Measurements from ENCODE around the gene SVBP.

Gene SVBP

DNA sequence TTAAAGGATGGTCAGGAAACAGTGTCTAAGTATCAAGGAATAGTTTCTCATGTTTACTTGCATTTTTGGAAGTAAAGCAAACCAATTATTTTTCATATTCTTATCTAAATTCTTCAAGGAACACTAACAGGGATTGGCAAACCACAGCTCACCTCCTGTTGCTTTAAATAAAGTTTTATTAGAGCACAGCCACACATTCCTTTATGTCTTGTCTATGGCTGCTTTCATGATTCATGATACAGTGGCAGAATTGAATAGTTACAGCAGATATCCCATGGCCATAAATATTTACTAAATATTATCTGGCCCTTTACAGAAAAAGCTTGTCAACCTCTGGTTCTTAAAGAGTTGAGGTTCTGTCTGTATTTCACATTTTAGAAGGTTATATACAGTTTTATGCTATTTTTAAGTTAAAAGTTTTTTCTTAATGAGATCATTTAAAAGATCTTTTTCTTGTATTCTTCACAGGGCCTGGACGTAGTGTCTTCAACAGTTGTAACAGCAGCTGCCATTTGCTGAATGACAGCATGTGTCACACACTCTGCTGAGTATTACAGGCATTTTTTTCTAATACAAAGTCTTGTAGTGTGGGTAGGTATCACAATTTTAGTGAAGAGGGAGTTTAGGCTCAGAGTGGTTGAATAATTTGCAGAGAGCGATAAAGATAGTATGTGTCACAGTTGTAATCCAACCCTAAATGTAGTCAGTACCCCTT lies 31.8 kb upstream of the SVBP start:
- no peaks in the 10 kb centered on the region for H3K27me3 ChIP-seq (ENCODE audit: control insufficient read depth, insufficient read depth, low read length)
- H3K9ac ChIP-seq (ENCODE audit: low read length): no peak overlapping the region
- peaks cover 7% of the 10 kb centered on the region for H3K36me3 ChIP-seq (ENCODE audit: control insufficient read depth, insufficient read depth, low read length)
- no peak overlapping the region for H3K4me3 ChIP-seq (ENCODE audit: low read length)
- H3K9me3 ChIP-seq (ENCODE audit: control insufficient read depth, low read length): no peaks in the 10 kb centered on the region
- H3K4me1 ChIP-seq (ENCODE audit: control insufficient read depth, insufficient read depth, low read length): peaks cover 10% of the 10 kb centered on the region

GRCh38 chr1:42847721-42848460 lies 30.7 kb upstream of the SVBP start:
- Histone ChIP-seq H3K4me1 (ENCODE audit: control insufficient read depth, insufficient read depth, low read length) (peaks cover 10% of the 10 kb centered on the region), H3K4me3 (ENCODE audit: low read length) (no peak overlapping the region), H3K9ac (ENCODE audit: low read length) (no peak overlapping the region), H3K9me3 (ENCODE audit: control insufficient read depth, low read length) (no peaks in the 10 kb centered on the region), H3K27me3 (ENCODE audit: control insufficient read depth, insufficient read depth, low read length) (no peaks in the 10 kb centered on the region), H3K36me3 (ENCODE audit: control insufficient read depth, insufficient read depth, low read length) (peaks cover 7% of the 10 kb centered on the region)

DNA sequence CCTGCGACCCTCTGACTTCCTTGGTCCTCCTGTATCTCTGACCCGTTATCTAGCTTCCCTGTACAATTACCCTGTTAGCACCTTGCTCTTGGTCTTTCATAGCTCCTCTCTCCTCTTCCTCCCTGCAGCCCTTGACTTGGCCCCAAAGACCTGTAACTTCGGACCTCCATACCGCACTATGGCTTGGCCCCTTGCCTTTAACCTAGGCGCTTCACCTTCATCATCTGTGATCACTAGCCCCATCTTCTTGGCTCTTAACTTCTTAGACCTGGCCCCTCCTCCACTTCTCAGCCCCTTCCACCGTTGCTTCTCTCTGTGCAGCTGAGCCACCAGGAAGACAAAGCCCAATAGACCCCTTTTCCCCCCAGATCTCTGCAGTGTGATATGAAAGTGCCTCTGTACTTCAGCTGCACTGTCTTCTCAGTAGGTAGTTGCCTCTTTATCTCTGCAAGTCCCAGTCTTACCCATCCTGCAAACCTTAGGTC lies 30.0 kb upstream of the SVBP start:
- peaks cover 10% of the 10 kb centered on the region for H3K4me1 ChIP-seq (ENCODE audit: control insufficient read depth, insufficient read depth, low read length)
- no peaks in the 10 kb centered on the region for H3K27me3 ChIP-seq (ENCODE audit: control insufficient read depth, insufficient read depth, low read length)
- H3K36me3 ChIP-seq (ENCODE audit: control insufficient read depth, insufficient read depth, low read length): peaks cover 7% of the 10 kb centered on the region
- H3K9ac ChIP-seq (ENCODE audit: low read length): peak overlapping the region; percentile 88
- H3K4me3 ChIP-seq (ENCODE audit: low read length): peak overlapping the region; percentile 49
- no peaks in the 10 kb centered on the region for H3K9me3 ChIP-seq (ENCODE audit: control insufficient read depth, low read length)

DNA sequence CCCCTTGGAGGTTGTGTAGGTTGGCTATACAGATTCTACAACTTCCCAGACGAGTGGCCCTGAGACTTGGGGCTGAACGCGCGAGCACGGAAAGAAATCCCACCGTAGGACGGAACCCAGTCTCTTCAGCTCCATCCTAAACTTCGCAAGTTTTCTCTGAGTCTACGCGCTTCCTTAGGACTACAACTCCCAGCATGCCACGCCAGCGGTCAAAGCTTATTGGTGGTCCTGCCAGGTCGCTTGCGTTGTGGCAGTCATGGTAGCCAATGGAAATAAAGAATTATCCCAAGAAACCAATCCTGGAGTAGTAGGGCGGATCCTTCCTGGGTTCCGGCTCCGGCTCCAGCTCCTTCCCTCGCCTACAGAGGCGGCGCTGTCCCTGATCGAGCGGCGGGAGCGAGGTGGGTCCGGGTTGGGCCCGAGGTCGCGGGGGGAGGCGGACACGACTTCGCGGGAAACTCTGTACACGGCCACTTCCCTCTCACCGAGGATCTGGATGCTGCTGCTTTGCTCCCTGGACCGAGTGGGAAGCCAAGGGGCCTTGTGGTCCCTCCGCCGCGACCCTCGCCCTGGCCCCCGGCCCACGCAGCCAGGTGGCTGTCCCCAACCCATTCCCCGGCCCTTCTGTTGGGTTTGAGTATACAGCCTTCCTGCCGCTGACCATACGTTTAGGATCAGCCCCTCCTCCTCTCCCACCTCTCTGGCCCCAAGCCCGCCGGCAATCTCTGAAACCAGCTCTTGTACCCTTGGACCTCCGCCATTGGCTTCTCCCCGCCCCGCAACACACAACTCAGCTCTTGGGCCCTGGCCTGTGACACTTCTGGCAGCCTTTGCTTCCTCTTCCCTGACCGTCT lies 29.3 kb upstream of the SVBP start, which contains the start of gene ZNF691:
Gene ZNF691 (plus strand): TSS at position 357 of the 854 bp plus-strand sequence. CDS start 3,046 bp downstream, outside the sequence.
- H3K9ac ChIP-seq (ENCODE audit: low read length): peak within 1 kb of the TSS; percentile 88
- peaks cover 5% of the 10 kb centered on the region for H3K36me3 ChIP-seq (ENCODE audit: control insufficient read depth, insufficient read depth, low read length)
- no peaks in the 10 kb centered on the region for H3K27me3 ChIP-seq (ENCODE audit: control insufficient read depth, insufficient read depth, low read length)
- H3K4me1 ChIP-seq (ENCODE audit: control insufficient read depth, insufficient read depth, low read length): peaks cover 10% of the 10 kb centered on the region
- H3K9me3 ChIP-seq (ENCODE audit: control insufficient read depth, low read length): no peaks in the 10 kb centered on the region
- peak within 1 kb of the TSS; percentile 49 for H3K4me3 ChIP-seq (ENCODE audit: low read length)

GRCh38 chr1:42845866-42846256 lies 28.7 kb upstream of the SVBP start:
- peak overlapping the region; percentile 49 for H3K4me3 ChIP-seq (ENCODE audit: low read length)
- H3K27me3 ChIP-seq (ENCODE audit: control insufficient read depth, insufficient read depth, low read length): no peaks in the 10 kb centered on the region
- H3K36me3 ChIP-seq (ENCODE audit: control insufficient read depth, insufficient read depth, low read length): no peaks in the 10 kb centered on the region
- peak overlapping the region; percentile 54 for H3K9ac ChIP-seq (ENCODE audit: low read length)
- H3K4me1 ChIP-seq (ENCODE audit: control insufficient read depth, insufficient read depth, low read length): peaks cover 10% of the 10 kb centered on the region
- H3K9me3 ChIP-seq (ENCODE audit: control insufficient read depth, low read length): no peaks in the 10 kb centered on the region

DNA sequence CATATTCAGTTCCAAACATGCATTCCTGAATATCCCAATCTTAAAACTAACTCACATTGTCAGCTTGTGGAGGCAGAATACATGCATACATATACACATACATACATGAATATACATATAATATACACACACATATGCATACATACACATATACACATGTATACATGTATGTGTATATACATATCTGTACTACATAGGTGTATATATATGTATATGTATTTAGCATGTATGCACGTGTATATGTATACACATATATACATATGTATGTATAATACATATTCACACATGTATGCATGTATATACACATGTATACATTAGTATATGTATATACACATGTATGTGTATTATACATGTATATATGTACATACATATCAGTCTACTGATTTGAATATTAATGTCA lies 28.0 kb upstream of the SVBP start:
- H3K36me3 ChIP-seq (ENCODE audit: control insufficient read depth, insufficient read depth, low read length): no peaks in the 10 kb centered on the region
- H3K27me3 ChIP-seq (ENCODE audit: control insufficient read depth, insufficient read depth, low read length): no peaks in the 10 kb centered on the region
- H3K9ac ChIP-seq (ENCODE audit: low read length): no peak overlapping the region
- no peaks in the 10 kb centered on the region for H3K9me3 ChIP-seq (ENCODE audit: control insufficient read depth, low read length)
- peaks cover 10% of the 10 kb centered on the region for H3K4me1 ChIP-seq (ENCODE audit: control insufficient read depth, insufficient read depth, low read length)
- H3K4me3 ChIP-seq (ENCODE audit: low read length): no peak overlapping the region

GRCh38 chr1:42844592-42845140 lies 27.5 kb upstream of the SVBP start:
- H3K4me3 ChIP-seq (ENCODE audit: low read length): no peak overlapping the region

GRCh38 chr1:42841440-42842147 lies 24.4 kb upstream of the SVBP start:
- no peaks in the 10 kb centered on the region for H3K27me3 ChIP-seq (ENCODE audit: control insufficient read depth, insufficient read depth, low read length)
- H3K9me3 ChIP-seq (ENCODE audit: control insufficient read depth, low read length): no peaks in the 10 kb centered on the region
- no peak overlapping the region for H3K4me3 ChIP-seq (ENCODE audit: low read length)
- no peak overlapping the region for H3K9ac ChIP-seq (ENCODE audit: low read length)
- no peaks in the 10 kb centered on the region for H3K4me1 ChIP-seq (ENCODE audit: control insufficient read depth, insufficient read depth, low read length)
- H3K36me3 ChIP-seq (ENCODE audit: control insufficient read depth, insufficient read depth, low read length): no peaks in the 10 kb centered on the region

More at GRCh38 chr1:42844592-42845140, 27.5 kb upstream of the SVBP start:
- peaks cover 10% of the 10 kb centered on the region for H3K4me1 ChIP-seq (ENCODE audit: control insufficient read depth, insufficient read depth, low read length)
- H3K27me3 ChIP-seq (ENCODE audit: control insufficient read depth, insufficient read depth, low read length): no peaks in the 10 kb centered on the region
- H3K36me3 ChIP-seq (ENCODE audit: control insufficient read depth, insufficient read depth, low read length): no peaks in the 10 kb centered on the region
- no peaks in the 10 kb centered on the region for H3K9me3 ChIP-seq (ENCODE audit: control insufficient read depth, low read length)
- no peak overlapping the region for H3K9ac ChIP-seq (ENCODE audit: low read length)

DNA sequence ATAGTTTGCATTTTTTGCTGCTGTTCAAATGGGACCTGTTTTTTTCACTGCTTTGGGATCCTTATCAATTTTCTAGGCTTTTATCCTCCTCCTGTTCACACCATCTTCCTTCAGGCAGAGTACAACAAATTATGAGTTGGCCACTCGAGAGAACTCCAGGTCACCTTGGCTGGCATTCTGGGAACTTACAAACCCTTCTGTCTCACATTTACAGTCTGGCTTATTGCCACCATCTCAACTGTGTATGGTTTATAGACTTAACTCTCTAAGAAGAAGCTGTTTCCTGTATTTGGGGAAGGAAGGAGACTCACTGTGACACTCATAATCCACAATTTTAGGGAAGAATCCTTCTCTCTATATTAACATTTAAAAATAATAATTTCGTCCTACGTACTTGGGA lies 23.8 kb upstream of the SVBP start:
- Histone ChIP-seq H3K4me1 (ENCODE audit: control insufficient read depth, insufficient read depth, low read length) (no peaks in the 10 kb centered on the region), H3K9ac (ENCODE audit: low read length) (no peak overlapping the region), H3K4me3 (ENCODE audit: low read length) (no peak overlapping the region), H3K36me3 (ENCODE audit: control insufficient read depth, insufficient read depth, low read length) (no peaks in the 10 kb centered on the region), H3K27me3 (ENCODE audit: control insufficient read depth, insufficient read depth, low read length) (no peaks in the 10 kb centered on the region), H3K9me3 (ENCODE audit: control insufficient read depth, low read length) (no peaks in the 10 kb centered on the region)

DNA sequence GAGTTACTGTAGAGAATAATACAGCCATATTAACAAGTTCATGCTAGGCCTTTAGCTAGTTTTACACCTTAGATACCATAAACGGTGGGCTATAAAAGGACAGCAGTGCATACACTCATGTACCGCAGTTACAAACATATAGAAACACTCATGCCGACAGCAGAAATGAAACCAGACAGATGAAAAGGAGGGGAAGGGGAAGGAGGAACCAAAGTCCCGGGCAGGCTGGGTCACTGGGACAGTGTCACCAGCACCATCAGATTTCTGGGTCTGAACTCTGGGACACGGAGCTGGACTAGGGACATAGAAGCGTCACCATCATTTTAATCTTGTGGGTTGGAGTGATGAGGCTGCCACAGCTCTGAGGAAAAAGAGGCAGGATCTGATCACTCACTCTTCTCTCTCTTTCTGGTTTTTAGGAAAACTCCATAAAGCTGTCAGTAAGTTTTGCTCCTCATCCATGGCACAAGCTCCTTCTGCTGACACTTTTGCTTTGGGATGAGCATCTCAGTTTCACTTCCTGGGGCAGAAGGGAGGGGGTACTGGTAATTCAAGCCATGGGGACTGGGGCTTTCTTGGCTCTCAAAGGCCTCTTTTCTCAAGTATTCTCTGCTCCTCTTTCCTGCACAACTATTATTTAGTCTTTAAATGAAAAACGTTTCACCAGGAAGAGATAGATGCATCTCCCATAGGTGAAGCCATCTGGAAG lies 21.4 kb upstream of the SVBP start:
- Histone ChIP-seq H3K36me3 (ENCODE audit: control insufficient read depth, insufficient read depth, low read length) (no peaks in the 10 kb centered on the region), H3K27me3 (ENCODE audit: control insufficient read depth, insufficient read depth, low read length) (no peaks in the 10 kb centered on the region)

GRCh38 chr1:42837709-42838108 lies 20.5 kb upstream of the SVBP start:
- Histone ChIP-seq H3K9me3 (ENCODE audit: control insufficient read depth, low read length) (no peaks in the 10 kb centered on the region), H3K4me1 (ENCODE audit: control insufficient read depth, insufficient read depth, low read length) (no peaks in the 10 kb centered on the region), H3K27me3 (ENCODE audit: control insufficient read depth, insufficient read depth, low read length) (no peaks in the 10 kb centered on the region)

More for the DNA sequence above, 21.4 kb upstream of the SVBP start:
- Histone ChIP-seq H3K9me3 (ENCODE audit: control insufficient read depth, low read length) (no peaks in the 10 kb centered on the region), H3K9ac (ENCODE audit: low read length) (no peak overlapping the region), H3K4me3 (ENCODE audit: low read length) (no peak overlapping the region), H3K4me1 (ENCODE audit: control insufficient read depth, insufficient read depth, low read length) (no peaks in the 10 kb centered on the region)

More at GRCh38 chr1:42837709-42838108, 20.5 kb upstream of the SVBP start:
- Histone ChIP-seq H3K36me3 (ENCODE audit: control insufficient read depth, insufficient read depth, low read length) (no peaks in the 10 kb centered on the region), H3K9ac (ENCODE audit: low read length) (no peak overlapping the region), H3K4me3 (ENCODE audit: low read length) (no peak overlapping the region)
